ENCODE data around the gene L1TD1. TPM values are rescaled to one million over a fixed set of nuclear protein-coding genes. Genes with fewer than 3 reads are reported as not detected.
A peak's percentile ranks its signal among the peaks of the same experiment; 100 is the strongest.
"Not testable (repeated sequence)": the region's sequence is repeated elsewhere in the genome, so short reads cannot be mapped to it uniquely, and the experiment has no call there.

Gene L1TD1, protein sequence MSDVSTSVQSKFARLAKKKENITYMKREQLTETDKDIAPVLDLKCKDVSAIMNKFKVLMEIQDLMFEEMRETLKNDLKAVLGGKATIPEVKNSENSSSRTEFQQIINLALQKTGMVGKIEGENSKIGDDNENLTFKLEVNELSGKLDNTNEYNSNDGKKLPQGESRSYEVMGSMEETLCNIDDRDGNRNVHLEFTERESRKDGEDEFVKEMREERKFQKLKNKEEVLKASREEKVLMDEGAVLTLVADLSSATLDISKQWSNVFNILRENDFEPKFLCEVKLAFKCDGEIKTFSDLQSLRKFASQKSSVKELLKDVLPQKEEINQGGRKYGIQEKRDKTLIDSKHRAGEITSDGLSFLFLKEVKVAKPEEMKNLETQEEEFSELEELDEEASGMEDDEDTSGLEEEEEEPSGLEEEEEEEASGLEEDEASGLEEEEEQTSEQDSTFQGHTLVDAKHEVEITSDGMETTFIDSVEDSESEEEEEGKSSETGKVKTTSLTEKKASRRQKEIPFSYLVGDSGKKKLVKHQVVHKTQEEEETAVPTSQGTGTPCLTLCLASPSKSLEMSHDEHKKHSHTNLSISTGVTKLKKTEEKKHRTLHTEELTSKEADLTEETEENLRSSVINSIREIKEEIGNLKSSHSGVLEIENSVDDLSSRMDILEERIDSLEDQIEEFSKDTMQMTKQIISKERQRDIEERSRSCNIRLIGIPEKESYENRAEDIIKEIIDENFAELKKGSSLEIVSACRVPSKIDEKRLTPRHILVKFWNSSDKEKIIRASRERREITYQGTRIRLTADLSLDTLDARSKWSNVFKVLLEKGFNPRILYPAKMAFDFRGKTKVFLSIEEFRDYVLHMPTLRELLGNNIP
- 1 to 10 TPM in 1 of 9 donors, under 1 TPM in 8; 0.30 to 1.1 (median 0.50) TPM for total RNA-seq
- under 1 TPM; 0.16 to 0.48 (median 0.27) TPM for polyA plus RNA-seq
- long read RNA-seq, donor 1, result 0 reads
- long read RNA-seq, donor 2, result 0 reads
- long read RNA-seq, donor 3, result 0 reads
- long read RNA-seq, donor 4, partial matches to known transcripts, result 1 of 1 reads
- long read RNA-seq, donor 4, other reads (novel, unspliced or antisense), result 0 of 1 reads
- long read RNA-seq, donor 5, result 0 reads
- long read RNA-seq, donor 6, partial matches to known transcripts, result 1 of 2 reads
- long read RNA-seq, donor 6, other reads (novel, unspliced or antisense), result 1 of 2 reads
- long read RNA-seq, donor 7, result 0 reads
- long read RNA-seq, donor 8, result 0 reads
- long read RNA-seq, donor 9, result 0 reads
- long read RNA-seq, donor 10, result 0 reads

GRCh38 chr1:62194651-62195544 is at the start of gene L1TD1:
Gene L1TD1 (plus strand): TSS chr1:62194849. CDS start chr1:62206629, 11,780 bp downstream.
- TF ChIP-seq CTCF (IDR thresholded peaks at IDR 0.05), result no peak
- no peak for TF ChIP-seq POLR2A (IDR thresholded peaks at IDR 0.05)
- H3K27ac ChIP-seq, result no peak within 1 kb of the TSS
- H3K9me3 ChIP-seq (replicated peaks in 1 of 3), result no peaks in the 10 kb centered on the region
- DNase-seq, result peak in 3 of 7 donors; percentile 16 to 30 (median 20)
- WGBS, 4 donors, result 8 to 18% (median 10%) methylated on average over 24 to 55 of the region's 55 CpGs
- H3K4me1 ChIP-seq (replicated peaks in 1 of 2), result peaks cover 0 to 7% of the 10 kb centered on the region in 2 donors
- no peaks in the 10 kb centered on the region for H3K36me3 ChIP-seq (replicated peaks in 1 of 2)
- H3K27me3 ChIP-seq, result peaks cover 15% of the 10 kb centered on the region
- intact Hi-C loops (cut with DNase I), result no loop called here
- H3K4me3 ChIP-seq, result peak within 1 kb of the TSS in 1 of 4 donors; percentile 38

- TF ChIP-seq POLR2A (IDR thresholded peaks at IDR 0.05), result no peak
- no peak for TF ChIP-seq CTCF (IDR thresholded peaks at IDR 0.05)
These were observed 34.7 kb upstream of the L1TD1 start for GRCh38 chr1:62159940-62160348.

GRCh38 chr1:62161711-62162110 is 32.9 kb upstream of the L1TD1 start:
- Histone ChIP-seq H3K27me3 (no peaks in the 10 kb centered on the region), H3K4me3 (no peak overlapping the region), H3K36me3 (replicated peaks in 1 of 2) (no peaks in the 10 kb centered on the region), H3K27ac (no peak overlapping the region), H3K9me3 (replicated peaks in 1 of 3) (no peaks in the 10 kb centered on the region), H3K4me1 (replicated peaks in 1 of 2) (no peaks in the 10 kb centered on the region)
- intact Hi-C loops (cut with DNase I), result no loop called here
- DNase-seq, result no peak
- 95 to 100% (median 98%) methylated on average over 1 of the region's 1 CpG for WGBS, 4 donors
- no peak for TF ChIP-seq CTCF (IDR thresholded peaks at IDR 0.05)
- TF ChIP-seq POLR2A (IDR thresholded peaks at IDR 0.05), result no peak

More at GRCh38 chr1:62159940-62160348, 34.7 kb upstream of the L1TD1 start:
- H3K27ac ChIP-seq, result no peak overlapping the region
- H3K4me1 ChIP-seq (replicated peaks in 1 of 2), result no peaks in the 10 kb centered on the region
- no peak overlapping the region for H3K4me3 ChIP-seq
- 71 to 86% (median 83%) methylated on average over 2 to 6 of the region's 6 CpGs for WGBS, 4 donors
- intact Hi-C loops (cut with DNase I), result no loop called here
- H3K27me3 ChIP-seq, result no peaks in the 10 kb centered on the region
- no peaks in the 10 kb centered on the region for H3K36me3 ChIP-seq (replicated peaks in 1 of 2)
- H3K9me3 ChIP-seq (replicated peaks in 1 of 3), result no peaks in the 10 kb centered on the region
- DNase-seq, result no peak

DNA sequence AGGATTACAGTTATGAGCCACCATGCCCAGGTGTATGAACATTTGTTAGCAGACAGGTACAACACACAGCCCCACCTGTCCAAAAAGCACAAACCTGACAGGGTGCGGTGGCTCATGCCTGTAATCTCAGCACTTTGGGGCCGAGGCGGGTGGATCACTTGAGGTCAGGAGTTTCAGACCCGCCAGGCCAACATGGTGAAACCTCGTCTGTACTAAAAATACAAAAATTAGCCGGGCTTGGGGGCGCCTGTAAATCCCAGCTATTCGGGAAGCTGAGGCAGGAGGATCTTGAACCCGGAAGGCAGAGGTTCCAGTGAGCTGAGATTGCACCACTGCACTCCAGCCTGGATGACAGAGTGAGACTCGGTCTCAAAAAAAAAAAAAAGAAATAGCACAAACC is 24.3 kb upstream of the L1TD1 start:
- not testable (repeated sequence) for H3K4me1 ChIP-seq (replicated peaks in 1 of 2); H3K27me3 ChIP-seq; H3K9me3 ChIP-seq (replicated peaks in 1 of 3); H3K4me3 ChIP-seq; H3K27ac ChIP-seq; H3K36me3 ChIP-seq (replicated peaks in 1 of 2); DNase-seq
- intact Hi-C loops (cut with DNase I), result loop anchor here in 1 of 2 donors (5.0 kb wide), 1 partner anchor 237 kb away; no protein-coding TSS in a partner anchor
- 78 to 84% (median 81%) methylated on average over 9 to 10 of the region's 10 CpGs for WGBS, 4 donors

Measured in adrenal gland (tissue), 19 donors.